Endothelial cell of umbilical vein (primary cell): ENCODE data around the gene ZG16. TPM values are rescaled to one million over a fixed set of nuclear protein-coding genes. Genes with fewer than 3 reads are reported as not detected.

Source experiments
- BruUV-seq: library from RNA; stranded (reverse); fragments of 400-500 nt; replicated peaks from 2 replicates; lab custom pipeline; 2021; lab: Mats Ljungman, UMichigan
- CTCF ChIA-PET: fragments of 300-600, 350-600 bp; sonication (Branson Sonifier 250); formaldehyde crosslinking; loops from one replicate; lab custom pipeline; 2021; ENCODE audit warnings: antibody characterized with exemption, inconsistent platforms; lab: Charles Lee
- POLR2A ChIA-PET: fragments of 300-600, 350-600 bp; sonication (Branson Sonifier 250); formaldehyde crosslinking; loops from one replicate; lab custom pipeline; 2021; ENCODE audit warnings: antibody characterized with exemption, inconsistent platforms; lab: Charles Lee
- DNase-seq: peaks from one replicate; pipeline ENCODE4 v3.0.0-alpha.2; 2011; ENCODE audit warnings: low read depth, low spot score
- FAIRE-seq: peaks from 2 replicates; lab custom pipeline; 2011; peaks lifted over from hg19 to GRCh38; lab: Jason Lieb, UNC
- H2AFZ ChIP-seq: 2 replicates; pipeline ENCODE4 v1.6.0; 2012; ENCODE audit warnings: low read depth, low read length, control low read depth, inconsistent platforms
- H3K27ac ChIP-seq: 2 replicates; pipeline ENCODE4 v1.5.1; 2011; ENCODE audit warnings: low read depth, mild to moderate bottlenecking, control low read depth, low read length, moderate library complexity; ENCODE audit not compliant: insufficient read depth
- H3K27me3 ChIP-seq, 2 experiments: 2 replicates each; pipeline versions ENCODE4 v1.6.0 to v1.6.1; 2011; ENCODE audit warnings: low read length in 2 of 2, mixed read lengths in 1 of 2; ENCODE audit not compliant: control insufficient read depth in 2 of 2, insufficient read depth in 2 of 2
- H3K36me3 ChIP-seq, 2 experiments: 2 replicates in 1 of 2; 3 replicates in 1 of 2; pipeline ENCODE4 v1.5.1; 2011; ENCODE audit warnings: low read length in 2 of 2, mild to moderate bottlenecking in 1 of 2, moderate library complexity in 1 of 2; ENCODE audit not compliant: control insufficient read depth in 2 of 2, insufficient read depth in 2 of 2; ENCODE audit errors: extremely low read depth in 1 of 2
- H3K4me1 ChIP-seq: 3 replicates; pipeline ENCODE4 v1.5.1; 2011; ENCODE audit warnings: mild to moderate bottlenecking, low read length; ENCODE audit not compliant: control insufficient read depth, insufficient read depth; ENCODE audit errors: extremely low read depth
- H3K4me2 ChIP-seq: 2 replicates; pipeline ENCODE4 v1.6.1; 2011; ENCODE audit warnings: low read length, control low read depth, mixed read lengths; ENCODE audit not compliant: insufficient read depth
- H3K4me3 ChIP-seq, 3 experiments: fragments of 200-600 bp in 1 of 3; sonication (generic), shearing (Covaris generic) in 1 of 3; replicated peaks in 1 of 3; 2 replicates each; pipeline ENCODE4 v1.5.1; 2011 to 2016; ENCODE audit warnings: control low read depth in 3 of 3, low read length in 3 of 3, mild to moderate bottlenecking in 2 of 3, inconsistent platforms in 1 of 3, low read depth in 1 of 3, moderate library complexity in 1 of 3; ENCODE audit not compliant: insufficient read depth in 1 of 3
- H3K79me2 ChIP-seq: 2 replicates; pipeline ENCODE4 v1.6.0; 2012; ENCODE audit warnings: low read length, inconsistent platforms; ENCODE audit not compliant: control insufficient read depth, insufficient read depth
- H3K9ac ChIP-seq: replicated peaks from 2 replicates; pipeline ENCODE3; 2011; ENCODE audit warnings: low read length, control low read depth; ENCODE audit not compliant: insufficient read depth; ENCODE audit errors: extremely low read depth
- H3K9me1 ChIP-seq: replicated peaks from 3 replicates; pipeline ENCODE4 v1.6.0; 2011; ENCODE audit warnings: mild to moderate bottlenecking, low read length; ENCODE audit not compliant: control insufficient read depth, insufficient read depth; ENCODE audit errors: extremely low read depth
- H3K9me3 ChIP-seq: replicated peaks from 2 replicates; pipeline ENCODE4 v1.5.1; 2012; ENCODE audit warnings: low read length, inconsistent platforms; ENCODE audit not compliant: control insufficient read depth, insufficient read depth
- H4K20me1 ChIP-seq: replicated peaks from 2 replicates; pipeline ENCODE3; 2011; ENCODE audit warnings: mild to moderate bottlenecking, low read length; ENCODE audit not compliant: control insufficient read depth, insufficient read depth; ENCODE audit errors: extremely low read depth
- EZH2 ChIP-seq: IDR thresholded peaks from 2 replicates; pipeline ENCODE4 v1.6.1; 2012; ENCODE audit warnings: borderline replicate concordance, low read depth, mild to moderate bottlenecking, moderate library complexity, low read length, inconsistent platforms; ENCODE audit not compliant: severe bottlenecking
- GATA2 ChIP-seq: IDR thresholded peaks from 2 replicates; pipeline ENCODE4 v1.7.0; 2011; ENCODE audit warnings: low read depth, mild to moderate bottlenecking, moderate library complexity, mixed read lengths, low read length; ENCODE audit not compliant: insufficient read length, insufficient read depth
- JUN ChIP-seq: IDR thresholded peaks from 2 replicates; pipeline ENCODE4 v1.6.1; 2011; ENCODE audit warnings: borderline replicate concordance, low read depth; ENCODE audit not compliant: insufficient read length, insufficient read depth
- MAX ChIP-seq: IDR thresholded peaks from 2 replicates; pipeline ENCODE4 v1.6.1; 2011; ENCODE audit not compliant: insufficient read depth, insufficient read length
- MYC ChIP-seq: IDR thresholded peaks from one replicate; pipeline ENCODE4 v1.6.1; 2011; ENCODE audit warnings: mild to moderate bottlenecking, low read depth, low read length
- POLR2A ChIP-seq: IDR thresholded peaks from 2 replicates; pipeline ENCODE4 v1.6.1; 2012; ENCODE audit warnings: low read depth, mild to moderate bottlenecking, control low read depth, low read length
- POLR2AphosphoS5 ChIP-seq: IDR thresholded peaks from 2 replicates; pipeline ENCODE4 v1.6.1; 2012; ENCODE audit warnings: low read depth, mild to moderate bottlenecking, control low read depth, low read length, moderate library complexity; ENCODE audit not compliant: insufficient read depth
- dilution Hi-C: fragments of 300-500 bp; cut with MboI; formaldehyde crosslinking; loops from one replicate; pipeline ENCODE4 v1.15.0; 2019; ENCODE audit warnings: low sequenced_read_pairs; ENCODE audit not compliant: extremely low pct_ligation_motif_present
- intact Hi-C: fragments of 100-400 bp; cut with micrococcal nuclease; formaldehyde crosslinking; loops from one replicate; pipeline ENCODE4 v1.10.0; 2022
- polyA plus RNA-seq, 4 experiments: library from polyadenylated mRNA; depleted of rRNA in 3 of 4; stranded (reverse) in 3 of 4; unstranded in 1 of 4; fragments of >200 nt; gene quantifications; 2 replicates each; pipeline versions ENCODE4 v1.2.1 to v1.2.3, GENCODE V29; 2011 to 2012; ENCODE audit warnings: missing spikeins in 1 of 4
- total RNA-seq: library from RNA; stranded (reverse); gene quantifications from 2 replicates; pipeline ENCODE4 v1.2.3, GENCODE V29; 2021
- TF ChIP-seq, protein P1 (sequence below), 2 donors: IDR thresholded peaks; 1 replicate in 1 of 2; 2 replicates in 1 of 2; pipeline ENCODE4 v1.5.1; 2011; ENCODE audit warnings: low read length in 2 of 2, mild to moderate bottlenecking in 2 of 2, moderate library complexity in 2 of 2, control low read depth in 1 of 2, inconsistent platforms in 1 of 2, low read depth in 1 of 2; ENCODE audit not compliant: insufficient read depth in 1 of 2; ENCODE audit errors: extremely low read depth in 1 of 2

ZG16 gene
- total and polyA plus RNA-seq, 2 donors (not counting 3 experiments of a cell fraction or from before 2014, with no cell fraction given): not detected

- no peak overlapping the region for H3K4me2 ChIP-seq
- no peaks in the 10 kb centered on the region for H3K9me3 ChIP-seq
- no peaks in the 10 kb centered on the region for H3K36me3 ChIP-seq
- TF ChIP-seq POLR2A (no peak), EZH2 (no peak), JUN (no peak), POLR2AphosphoS5 (no peak), GATA2 (no peak), MAX (no peak), MYC (no peak)
- TF ChIP-seq, protein P1, sequence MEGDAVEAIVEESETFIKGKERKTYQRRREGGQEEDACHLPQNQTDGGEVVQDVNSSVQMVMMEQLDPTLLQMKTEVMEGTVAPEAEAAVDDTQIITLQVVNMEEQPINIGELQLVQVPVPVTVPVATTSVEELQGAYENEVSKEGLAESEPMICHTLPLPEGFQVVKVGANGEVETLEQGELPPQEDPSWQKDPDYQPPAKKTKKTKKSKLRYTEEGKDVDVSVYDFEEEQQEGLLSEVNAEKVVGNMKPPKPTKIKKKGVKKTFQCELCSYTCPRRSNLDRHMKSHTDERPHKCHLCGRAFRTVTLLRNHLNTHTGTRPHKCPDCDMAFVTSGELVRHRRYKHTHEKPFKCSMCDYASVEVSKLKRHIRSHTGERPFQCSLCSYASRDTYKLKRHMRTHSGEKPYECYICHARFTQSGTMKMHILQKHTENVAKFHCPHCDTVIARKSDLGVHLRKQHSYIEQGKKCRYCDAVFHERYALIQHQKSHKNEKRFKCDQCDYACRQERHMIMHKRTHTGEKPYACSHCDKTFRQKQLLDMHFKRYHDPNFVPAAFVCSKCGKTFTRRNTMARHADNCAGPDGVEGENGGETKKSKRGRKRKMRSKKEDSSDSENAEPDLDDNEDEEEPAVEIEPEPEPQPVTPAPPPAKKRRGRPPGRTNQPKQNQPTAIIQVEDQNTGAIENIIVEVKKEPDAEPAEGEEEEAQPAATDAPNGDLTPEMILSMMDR (IDR thresholded peaks at IDR 0.05; ENCODE audit: extremely low read depth in 1 of 2, insufficient read depth in 1 of 2, low read depth in 1 of 2, low read length in 2 of 2): no peak
- no peak for DNase-seq
- H4K20me1 ChIP-seq: no peaks in the 10 kb centered on the region
- no peak overlapping the region for H3K27ac ChIP-seq
- no peak for FAIRE-seq
- no peak overlapping the region for H3K4me3 ChIP-seq
- ChIA-PET POLR2A (no interaction called here), CTCF (interaction anchor here (1.3 kb wide), 1 partner anchor 104 kb away, joined by 3 read pairs; no protein-coding TSS in a partner anchor)
- BruUV-seq: no TSS peak
- dilution Hi-C loops (no loop called here), intact Hi-C loops (no loop called here)
- no peaks in the 10 kb centered on the region for H3K79me2 ChIP-seq
- no peaks in the 10 kb centered on the region for H3K4me1 ChIP-seq
- no peaks in the 10 kb centered on the region for H3K9me1 ChIP-seq
- no peak overlapping the region for H2AFZ ChIP-seq
- H3K27me3 ChIP-seq: peaks cover 0 to 3% of the 10 kb centered on the region in 2 experiments
- no peak overlapping the region for H3K9ac ChIP-seq
Measured at GRCh38 chr16:29743827-29744531, 34.1 kb upstream of the ZG16 start.
